ENCODE data around the gene D2HGDH. TPM values are rescaled to one million over a fixed set of nuclear protein-coding genes. Genes with fewer than 3 reads are reported as not detected.

Gene D2HGDH
- total and polyA plus RNA-seq, 2 of the 13 experiments (the other 11 are each of a cell fraction or from before 2014, with no cell fraction given), result 19.2 to 20.3 TPM

DNA sequence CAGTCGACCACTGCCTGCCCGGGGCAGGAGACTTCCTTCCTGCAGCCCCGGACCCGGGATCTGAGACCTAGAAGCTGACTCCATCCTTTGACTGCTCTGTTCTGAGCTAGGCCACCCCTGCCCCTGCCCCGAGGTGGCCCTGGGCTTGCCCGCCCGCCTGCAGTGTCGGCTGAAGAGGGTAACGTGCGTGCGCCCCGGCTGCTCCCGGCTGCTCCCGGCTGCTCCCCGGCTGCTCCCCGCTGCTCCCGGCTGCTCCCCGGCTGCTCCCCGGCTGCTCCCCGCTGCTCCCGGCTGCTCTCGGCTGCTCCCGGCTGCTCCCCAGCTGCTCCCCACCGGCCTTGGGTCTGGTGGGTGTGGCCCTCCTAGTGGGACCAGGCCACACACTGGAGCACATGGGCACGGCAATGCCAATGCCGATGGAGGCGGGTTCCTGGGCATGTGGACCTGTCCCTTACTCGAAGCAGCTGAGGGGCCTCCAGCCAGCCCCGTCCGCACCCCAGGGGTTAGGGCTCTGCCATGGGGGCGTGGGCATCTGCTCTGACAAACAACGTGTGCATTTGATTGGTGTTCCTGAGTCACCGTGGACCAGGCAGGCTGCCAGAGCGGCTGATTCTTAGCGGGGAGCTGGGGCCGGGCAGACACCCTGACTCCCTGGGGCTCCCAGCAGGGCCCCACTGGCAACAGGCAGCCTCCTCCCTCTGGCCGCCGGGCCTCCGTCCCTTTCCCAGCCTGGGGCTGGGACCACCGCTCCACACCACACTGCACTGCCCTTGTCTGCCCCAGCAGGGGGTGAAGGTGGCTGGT lies 40.2 kb downstream of the D2HGDH start (continued):
- TF ChIP-seq DMTF1 (CRISPR knock-in tag; IDR thresholded peaks at IDR 0.05) (no peak), TBP (CRISPR knock-in tag; IDR thresholded peaks at IDR 0.05) (no peak), FOXC1 (CRISPR knock-in tag; IDR thresholded peaks at IDR 0.05; ENCODE audit: borderline replicate concordance) (no peak), KAT2B (IDR thresholded peaks at IDR 0.05; ENCODE audit: borderline replicate concordance, low read depth, low read length) (no peak), SRSF1 (optimal IDR thresholded peaks at IDR 0.05; ENCODE audit: low read depth, low read length) (peak; percentile 93), GFI1 (CRISPR knock-in tag; IDR thresholded peaks at IDR 0.05; ENCODE audit: borderline replicate concordance) (peak; percentile 79; the same call in 1 of the 2 replicates), ZNF563 (CRISPR knock-in tag; IDR thresholded peaks at IDR 0.05) (peak; percentile 80), ZBTB20 (CRISPR knock-in tag; IDR thresholded peaks at IDR 0.05; ENCODE audit: borderline replicate concordance, low read depth) (no peak; the same call in 1 of the 2 replicates), SRSF4 (IDR thresholded peaks at IDR 0.05; ENCODE audit: low read depth, low read length, poor library complexity, severe bottlenecking) (no peak), EEA1 (CRISPR knock-in tag; IDR thresholded peaks at IDR 0.05; ENCODE audit: borderline replicate concordance) (no peak; the same call in 1 of the 2 replicates), TFDP1 (CRISPR knock-in tag; IDR thresholded peaks at IDR 0.05; ENCODE audit: borderline replicate concordance) (peak; percentile 23; the same call in 1 of the 2 replicates), ZFP37 (CRISPR knock-in tag; IDR thresholded peaks at IDR 0.05; ENCODE audit: borderline replicate concordance) (no peak; the same call in 1 of the 2 replicates), KAT8 (CRISPR knock-in tag; IDR thresholded peaks at IDR 0.05) (0 out of 2 replicates have a peak, but pooled peaks have one; percentile 43)
- TF ChIP-seq, protein P1, sequence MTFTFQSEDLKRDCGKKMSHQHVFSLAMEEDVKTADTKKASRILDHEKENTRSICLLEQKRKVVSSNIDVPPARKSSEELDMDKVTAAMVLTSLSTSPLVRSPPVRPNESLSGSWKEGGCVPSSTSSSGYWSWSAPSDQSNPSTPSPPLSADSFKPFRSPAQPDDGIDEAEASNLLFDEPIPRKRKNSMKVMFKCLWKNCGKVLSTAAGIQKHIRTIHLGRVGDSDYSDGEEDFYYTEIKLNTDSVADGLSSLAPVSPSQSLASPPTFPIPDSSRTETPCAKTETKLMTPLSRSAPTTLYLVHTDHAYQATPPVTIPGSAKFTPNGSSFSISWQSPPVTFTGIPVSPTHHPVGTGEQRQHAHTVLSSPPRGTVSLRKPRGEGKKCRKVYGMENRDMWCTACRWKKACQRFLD (CRISPR knock-in tag; IDR thresholded peaks at IDR 0.05; ENCODE audit: borderline replicate concordance), result no peak
- TF ChIP-seq, protein P2, sequence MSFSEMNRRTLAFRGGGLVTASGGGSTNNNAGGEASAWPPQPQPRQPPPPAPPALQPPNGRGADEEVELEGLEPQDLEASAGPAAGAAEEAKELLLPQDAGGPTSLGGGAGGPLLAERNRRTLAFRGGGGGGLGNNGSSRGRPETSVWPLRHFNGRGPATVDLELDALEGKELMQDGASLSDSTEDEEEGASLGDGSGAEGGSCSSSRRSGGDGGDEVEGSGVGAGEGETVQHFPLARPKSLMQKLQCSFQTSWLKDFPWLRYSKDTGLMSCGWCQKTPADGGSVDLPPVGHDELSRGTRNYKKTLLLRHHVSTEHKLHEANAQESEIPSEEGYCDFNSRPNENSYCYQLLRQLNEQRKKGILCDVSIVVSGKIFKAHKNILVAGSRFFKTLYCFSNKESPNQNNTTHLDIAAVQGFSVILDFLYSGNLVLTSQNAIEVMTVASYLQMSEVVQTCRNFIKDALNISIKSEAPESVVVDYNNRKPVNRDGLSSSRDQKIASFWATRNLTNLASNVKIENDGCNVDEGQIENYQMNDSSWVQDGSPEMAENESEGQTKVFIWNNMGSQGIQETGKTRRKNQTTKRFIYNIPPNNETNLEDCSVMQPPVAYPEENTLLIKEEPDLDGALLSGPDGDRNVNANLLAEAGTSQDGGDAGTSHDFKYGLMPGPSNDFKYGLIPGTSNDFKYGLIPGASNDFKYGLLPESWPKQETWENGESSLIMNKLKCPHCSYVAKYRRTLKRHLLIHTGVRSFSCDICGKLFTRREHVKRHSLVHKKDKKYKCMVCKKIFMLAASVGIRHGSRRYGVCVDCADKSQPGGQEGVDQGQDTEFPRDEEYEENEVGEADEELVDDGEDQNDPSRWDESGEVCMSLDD (CRISPR knock-in tag; IDR thresholded peaks at IDR 0.05; ENCODE audit: borderline replicate concordance), result peak; percentile 96
- TF ChIP-seq, protein P3, sequence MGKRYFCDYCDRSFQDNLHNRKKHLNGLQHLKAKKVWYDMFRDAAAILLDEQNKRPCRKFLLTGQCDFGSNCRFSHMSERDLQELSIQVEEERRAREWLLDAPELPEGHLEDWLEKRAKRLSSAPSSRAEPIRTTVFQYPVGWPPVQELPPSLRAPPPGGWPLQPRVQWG (CRISPR knock-in tag; IDR thresholded peaks at IDR 0.05; ENCODE audit: borderline replicate concordance, low read depth), result no peak
- TF ChIP-seq, protein P4, sequence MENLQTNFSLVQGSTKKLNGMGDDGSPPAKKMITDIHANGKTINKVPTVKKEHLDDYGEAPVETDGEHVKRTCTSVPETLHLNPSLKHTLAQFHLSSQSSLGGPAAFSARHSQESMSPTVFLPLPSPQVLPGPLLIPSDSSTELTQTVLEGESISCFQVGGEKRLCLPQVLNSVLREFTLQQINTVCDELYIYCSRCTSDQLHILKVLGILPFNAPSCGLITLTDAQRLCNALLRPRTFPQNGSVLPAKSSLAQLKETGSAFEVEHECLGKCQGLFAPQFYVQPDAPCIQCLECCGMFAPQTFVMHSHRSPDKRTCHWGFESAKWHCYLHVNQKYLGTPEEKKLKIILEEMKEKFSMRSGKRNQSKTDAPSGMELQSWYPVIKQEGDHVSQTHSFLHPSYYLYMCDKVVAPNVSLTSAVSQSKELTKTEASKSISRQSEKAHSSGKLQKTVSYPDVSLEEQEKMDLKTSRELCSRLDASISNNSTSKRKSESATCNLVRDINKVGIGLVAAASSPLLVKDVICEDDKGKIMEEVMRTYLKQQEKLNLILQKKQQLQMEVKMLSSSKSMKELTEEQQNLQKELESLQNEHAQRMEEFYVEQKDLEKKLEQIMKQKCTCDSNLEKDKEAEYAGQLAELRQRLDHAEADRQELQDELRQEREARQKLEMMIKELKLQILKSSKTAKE (CRISPR knock-in tag; IDR thresholded peaks at IDR 0.05; ENCODE audit: borderline replicate concordance), result peak; percentile 31

Data from HepG2 (cell line).